Measurements from ENCODE around the gene MIPOL1. TPM values are rescaled to one million over a fixed set of nuclear protein-coding genes. Genes with fewer than 3 reads are reported as not detected.

The MIPOL1 gene
- total RNA-seq, 2 experiments from 2014 or later, result 0.09 TPM; not detected in 1

- DNase-seq (no peak), ATAC-seq (no peak)
- no peaks in the 10 kb centered on the region for H3K4me1 Mint-ChIP-seq
- H3K4me3 Mint-ChIP-seq, result no peak overlapping the region
- intact Hi-C loops (cut with DNase I, micrococcal nuclease), result no loop called here
- H3K27ac Mint-ChIP-seq, result no peak overlapping the region
- H3K36me3 Mint-ChIP-seq (ENCODE audit: low read depth), result no peaks in the 10 kb centered on the region
- H3K27me3 Mint-ChIP-seq, result no peaks in the 10 kb centered on the region
- peaks cover 5% of the 10 kb centered on the region for H3K9me3 Mint-ChIP-seq (ENCODE audit: low read depth)
- ChIA-PET CTCF (no interaction called here), POLR2A (no interaction called here)
Observed at GRCh38 chr14:37413504-37414003, 215.8 kb downstream of the MIPOL1 start.

- H3K27ac Mint-ChIP-seq, result no peak overlapping the region
- H3K4me1 Mint-ChIP-seq, result no peaks in the 10 kb centered on the region
- H3K36me3 Mint-ChIP-seq (ENCODE audit: low read depth), result no peaks in the 10 kb centered on the region
- POLR2A ChIA-PET, result no interaction called here
- intact Hi-C loops (cut with DNase I, micrococcal nuclease), result no loop called here
- H3K4me3 Mint-ChIP-seq, result no peak overlapping the region
- no peaks in the 10 kb centered on the region for H3K27me3 Mint-ChIP-seq
- ATAC-seq, result no peak
- DNase-seq, result no peak
- CTCF ChIA-PET, result no interaction called here
- peaks cover 3% of the 10 kb centered on the region for H3K9me3 Mint-ChIP-seq (ENCODE audit: low read depth)
Observed at GRCh38 chr14:37416264-37416663, 218.5 kb downstream of the MIPOL1 start.

- no peaks in the 10 kb centered on the region for H3K4me1 Mint-ChIP-seq
- ATAC-seq, result no peak
- intact Hi-C loops (cut with DNase I, micrococcal nuclease), result no loop called here
- H3K9me3 Mint-ChIP-seq (ENCODE audit: low read depth), result peaks cover 3% of the 10 kb centered on the region
- H3K4me3 Mint-ChIP-seq, result no peak overlapping the region
- H3K27ac Mint-ChIP-seq, result no peak overlapping the region
- POLR2A ChIA-PET, result no interaction called here
- no peaks in the 10 kb centered on the region for H3K27me3 Mint-ChIP-seq
- CTCF ChIA-PET, result no interaction called here
- no peaks in the 10 kb centered on the region for H3K36me3 Mint-ChIP-seq (ENCODE audit: low read depth)
- no peak for DNase-seq
Observed at GRCh38 chr14:37417151-37417550, 219.4 kb downstream of the MIPOL1 start.

GRCh38 chr14:37417833-37418232, 220.1 kb downstream of the MIPOL1 start:
- ChIA-PET POLR2A (no interaction called here), CTCF (no interaction called here)
- DNase-seq (no peak), ATAC-seq (no peak)
- Mint-ChIP-seq H3K27ac (no peak overlapping the region), H3K4me3 (no peak overlapping the region), H3K4me1 (no peaks in the 10 kb centered on the region), H3K36me3 (ENCODE audit: low read depth) (no peaks in the 10 kb centered on the region), H3K27me3 (no peaks in the 10 kb centered on the region), H3K9me3 (ENCODE audit: low read depth) (peaks cover 3% of the 10 kb centered on the region)
- intact Hi-C loops (cut with DNase I, micrococcal nuclease), result no loop called here

GRCh38 chr14:37420622-37421021, 222.9 kb downstream of the MIPOL1 start:
- ChIA-PET POLR2A (no interaction called here), CTCF (no interaction called here)
- no peaks in the 10 kb centered on the region for H3K36me3 Mint-ChIP-seq (ENCODE audit: low read depth)
- ATAC-seq (no peak), DNase-seq (no peak)
- no peaks in the 10 kb centered on the region for H3K27me3 Mint-ChIP-seq
- H3K27ac Mint-ChIP-seq, result no peak overlapping the region
- peaks cover 2% of the 10 kb centered on the region for H3K9me3 Mint-ChIP-seq (ENCODE audit: low read depth)
- intact Hi-C loops (cut with DNase I, micrococcal nuclease), result no loop called here
- H3K4me1 Mint-ChIP-seq, result no peaks in the 10 kb centered on the region
- H3K4me3 Mint-ChIP-seq, result no peak overlapping the region

GRCh38 chr14:37422319-37422718, 224.6 kb downstream of the MIPOL1 start:
- Mint-ChIP-seq H3K27me3 (no peaks in the 10 kb centered on the region), H3K4me1 (no peaks in the 10 kb centered on the region), H3K27ac (no peak overlapping the region), H3K9me3 (ENCODE audit: low read depth) (no peaks in the 10 kb centered on the region), H3K4me3 (no peak overlapping the region), H3K36me3 (ENCODE audit: low read depth) (no peaks in the 10 kb centered on the region)
- CTCF ChIA-PET, result no interaction called here
- intact Hi-C loops (cut with DNase I, micrococcal nuclease), result no loop called here
- POLR2A ChIA-PET, result no interaction called here
- no peak for DNase-seq
- no peak for ATAC-seq

- Mint-ChIP-seq H3K36me3 (ENCODE audit: low read depth) (no peaks in the 10 kb centered on the region), H3K27ac (no peak overlapping the region), H3K9me3 (ENCODE audit: low read depth) (no peaks in the 10 kb centered on the region), H3K4me3 (no peak overlapping the region), H3K4me1 (no peaks in the 10 kb centered on the region), H3K27me3 (no peaks in the 10 kb centered on the region)
- CTCF ChIA-PET, result no interaction called here
- DNase-seq, result no peak
- ATAC-seq, result no peak
- POLR2A ChIA-PET, result no interaction called here
- intact Hi-C loops (cut with DNase I, micrococcal nuclease), result no loop called here
Observed at GRCh38 chr14:37422748-37423147, 225.0 kb downstream of the MIPOL1 start.

GRCh38 chr14:37428954-37429353, 231.2 kb downstream of the MIPOL1 start:
- H3K27me3 Mint-ChIP-seq, result no peaks in the 10 kb centered on the region
- ATAC-seq, result no peak
- H3K4me3 Mint-ChIP-seq, result no peak overlapping the region
- no peak overlapping the region for H3K27ac Mint-ChIP-seq
- peaks cover 3% of the 10 kb centered on the region for H3K9me3 Mint-ChIP-seq (ENCODE audit: low read depth)
- intact Hi-C loops (cut with DNase I, micrococcal nuclease), result no loop called here
- POLR2A ChIA-PET, result no interaction called here
- no peaks in the 10 kb centered on the region for H3K4me1 Mint-ChIP-seq
- CTCF ChIA-PET, result no interaction called here
- H3K36me3 Mint-ChIP-seq (ENCODE audit: low read depth), result no peaks in the 10 kb centered on the region
- DNase-seq, result no peak

GRCh38 chr14:37429618-37430017, 231.9 kb downstream of the MIPOL1 start:
- Mint-ChIP-seq H3K4me3 (no peak overlapping the region), H3K27me3 (no peaks in the 10 kb centered on the region), H3K27ac (no peak overlapping the region), H3K36me3 (ENCODE audit: low read depth) (no peaks in the 10 kb centered on the region), H3K9me3 (ENCODE audit: low read depth) (peaks cover 3% of the 10 kb centered on the region), H3K4me1 (no peaks in the 10 kb centered on the region)
- ATAC-seq, result no peak
- POLR2A ChIA-PET, result no interaction called here
- CTCF ChIA-PET, result no interaction called here
- DNase-seq, result no peak
- intact Hi-C loops (cut with DNase I, micrococcal nuclease), result no loop called here

GRCh38 chr14:37434867-37435266, 237.1 kb downstream of the MIPOL1 start:
- ATAC-seq, result no peak

GRCh38 chr14:37436519-37436918, 238.8 kb downstream of the MIPOL1 start:
- Mint-ChIP-seq H3K27ac (no peak overlapping the region), H3K4me1 (no peaks in the 10 kb centered on the region), H3K27me3 (no peaks in the 10 kb centered on the region), H3K9me3 (ENCODE audit: low read depth) (peaks cover 9% of the 10 kb centered on the region), H3K4me3 (no peak overlapping the region), H3K36me3 (ENCODE audit: low read depth) (no peaks in the 10 kb centered on the region)
- ChIA-PET POLR2A (no interaction called here), CTCF (no interaction called here)
- ATAC-seq, result no peak
- DNase-seq, result no peak
- intact Hi-C loops (cut with DNase I, micrococcal nuclease), result no loop called here

More at GRCh38 chr14:37434867-37435266, 237.1 kb downstream of the MIPOL1 start:
- intact Hi-C loops (cut with DNase I, micrococcal nuclease), result no loop called here
- Mint-ChIP-seq H3K4me3 (no peak overlapping the region), H3K9me3 (ENCODE audit: low read depth) (peaks cover 9% of the 10 kb centered on the region), H3K4me1 (no peaks in the 10 kb centered on the region), H3K27me3 (no peaks in the 10 kb centered on the region), H3K27ac (no peak overlapping the region), H3K36me3 (ENCODE audit: low read depth) (no peaks in the 10 kb centered on the region)
- DNase-seq, result no peak
- ChIA-PET CTCF (no interaction called here), POLR2A (no interaction called here)

- ATAC-seq, result no peak
- DNase-seq, result no peak
- intact Hi-C loops (cut with DNase I, micrococcal nuclease), result no loop called here
- POLR2A ChIA-PET, result no interaction called here
- Mint-ChIP-seq H3K36me3 (ENCODE audit: low read depth) (no peaks in the 10 kb centered on the region), H3K27me3 (no peaks in the 10 kb centered on the region), H3K4me1 (no peaks in the 10 kb centered on the region), H3K27ac (no peak overlapping the region), H3K4me3 (no peak overlapping the region), H3K9me3 (ENCODE audit: low read depth) (peaks cover 8% of the 10 kb centered on the region)
- CTCF ChIA-PET, result interaction anchor here (1.1 kb wide), 1 partner anchor 17 kb away, joined by 4 read pairs; no protein-coding TSS in a partner anchor
Observed at GRCh38 chr14:37437490-37437889, 239.8 kb downstream of the MIPOL1 start.

GRCh38 chr14:37438444-37438843, 240.7 kb downstream of the MIPOL1 start:
- no peaks in the 10 kb centered on the region for H3K4me1 Mint-ChIP-seq
- no peak overlapping the region for H3K4me3 Mint-ChIP-seq
- ChIA-PET CTCF (no interaction called here), POLR2A (no interaction called here)
- H3K9me3 Mint-ChIP-seq (ENCODE audit: low read depth), result peaks cover 8% of the 10 kb centered on the region
- no peaks in the 10 kb centered on the region for H3K36me3 Mint-ChIP-seq (ENCODE audit: low read depth)
- intact Hi-C loops (cut with DNase I, micrococcal nuclease), result no loop called here
- DNase-seq, result no peak
- H3K27me3 Mint-ChIP-seq, result no peaks in the 10 kb centered on the region
- H3K27ac Mint-ChIP-seq, result no peak overlapping the region
- ATAC-seq, result no peak
